ENCODE data around the gene CHCHD6. TPM values are rescaled to one million over a fixed set of nuclear protein-coding genes. Genes with fewer than 3 reads are reported as not detected.

The CHCHD6 gene
- total and polyA plus RNA-seq, 2 of the 4 experiments (the other 2 are of a cell fraction) = 18.8 to 28.9 TPM

- Histone ChIP-seq H3K9me1 (ENCODE audit: insufficient read depth, low read length) (0 out of 2 replicates have a peak, but pooled peaks cover 9% of the 10 kb centered on the region), H2BK5ac (ENCODE audit: low read depth, low read length, poor library complexity, severe bottlenecking) (no peak overlapping the region), H2AK5ac (ENCODE audit: low read depth, low read length) (no peak overlapping the region), H3K18ac (ENCODE audit: low read depth, low read length) (no peak overlapping the region), H3K56ac (ENCODE audit: extremely low read depth, insufficient read depth, low read length) (no peak overlapping the region), H4K20me1 (ENCODE audit: insufficient read depth, low read length) (no peaks in the 10 kb centered on the region), H4K8ac (ENCODE audit: low read depth in 2 of 2, low read length in 2 of 2) (no peak overlapping the region), H2AFZ (replicated peaks; ENCODE audit: low read length, poor library complexity) (no peak overlapping the region), H3K9me3 (ENCODE audit: control insufficient read depth, insufficient read depth, low read length) (no peaks in the 10 kb centered on the region), H3K4me1 (ENCODE audit: control insufficient read depth, insufficient read depth, low read length) (no peaks in the 10 kb centered on the region), H3K4ac (ENCODE audit: low read depth, low read length) (no peak overlapping the region), H3K27ac (ENCODE audit: insufficient read depth, low read length) (no peak overlapping the region), H3K36me3 (ENCODE audit: control insufficient read depth, insufficient read depth, low read length) (no peaks in the 10 kb centered on the region), H3K23ac (ENCODE audit: low read depth, low read length) (no peak overlapping the region), H3K79me1 (ENCODE audit: low read depth in 1 of 2, low read length in 2 of 2) (no peaks in the 10 kb centered on the region), H2AK9ac (replicated peaks; ENCODE audit: low read depth, low read length, poor library complexity) (no peak overlapping the region), H2BK120ac (ENCODE audit: low read depth, low read length) (no peak overlapping the region), H3K9ac (ENCODE audit: low read depth, low read length) (no peak overlapping the region), H3K27me3 (ENCODE audit: control insufficient read depth, insufficient read depth, low read length) (no peaks in the 10 kb centered on the region), H4K5ac (ENCODE audit: low read depth, low read length) (no peak overlapping the region), H2BK20ac (ENCODE audit: low read depth, low read length) (no peak overlapping the region), H4K91ac (ENCODE audit: insufficient read depth, low read depth, low read length) (no peak overlapping the region), H3K4me2 (ENCODE audit: low read depth, low read length) (no peak overlapping the region), H2BK15ac (ENCODE audit: low read depth, low read length) (no peak overlapping the region), H3K4me3 (ENCODE audit: insufficient read depth, low read depth, low read length) (no peak overlapping the region), H3K14ac (replicated peaks; ENCODE audit: low read depth, low read length) (no peak overlapping the region)
- 90% methylated on average over 2 of the region's 12 CpGs; no CpG with 5 or more reads in 1 of the 2 experiments for WGBS, 2 experiments (ENCODE audit: extremely low coverage in 2 of 2, insufficient read length in 1 of 2)
- ATAC-seq (ENCODE audit: low read depth) (no peak), DNase-seq (no peak)
- in situ Hi-C loops (cut with MboI; ENCODE audit: low sequenced_read_pairs) = no loop called here
- dilution Hi-C loops (cut with HindIII; ENCODE audit: low sequenced_read_pairs, unreplicated experiment) = no loop called here
- no TSS peak for BruUV-seq (replicated peaks)
- intact Hi-C loops (cut with micrococcal nuclease) = no loop called here
- ChIA-PET POLR2A (ENCODE audit: unreplicated experiment) (no interaction called here), CTCF (no interaction called here)
- TF ChIP-seq RFX5 (IDR thresholded peaks at IDR 0.05; ENCODE audit: low read depth, low read length) (no peak), MAZ (IDR thresholded peaks at IDR 0.05; ENCODE audit: borderline replicate concordance, low read depth, low read length) (no peak)
Observed at GRCh38 chr3:126952983-126953660, 249.1 kb downstream of the CHCHD6 start.

Data from IMR-90 (cell line).